Endothelial cell of umbilical vein (primary cell): ENCODE measurements around the gene SUPT5H. TPM values are rescaled to one million over a fixed set of nuclear protein-coding genes. Genes with fewer than 3 reads are reported as not detected.

ENCODE experiments used
- BruUV-seq: library from RNA; stranded (reverse); fragments of 400-500 nt; replicated peaks from 2 replicates; lab custom pipeline; 2021; lab: Mats Ljungman, UMichigan
- CTCF ChIA-PET: fragments of 300-600, 350-600 bp; sonication (Branson Sonifier 250); formaldehyde crosslinking; loops from one replicate; lab custom pipeline; 2021; ENCODE audit warnings: antibody characterized with exemption, inconsistent platforms; lab: Charles Lee
- POLR2A ChIA-PET: fragments of 300-600, 350-600 bp; sonication (Branson Sonifier 250); formaldehyde crosslinking; loops from one replicate; lab custom pipeline; 2021; ENCODE audit warnings: antibody characterized with exemption, inconsistent platforms; lab: Charles Lee
- DNase-seq: peaks from one replicate; pipeline ENCODE4 v3.0.0-alpha.2; 2011; ENCODE audit warnings: low read depth, low spot score
- FAIRE-seq: peaks from 2 replicates; lab custom pipeline; 2011; peaks lifted over from hg19 to GRCh38; lab: Jason Lieb, UNC
- H2AFZ ChIP-seq: 2 replicates; pipeline ENCODE4 v1.6.0; 2012; ENCODE audit warnings: low read depth, low read length, control low read depth, inconsistent platforms
- H3K27ac ChIP-seq: 2 replicates; pipeline ENCODE4 v1.5.1; 2011; ENCODE audit warnings: low read depth, mild to moderate bottlenecking, control low read depth, low read length, moderate library complexity; ENCODE audit not compliant: insufficient read depth
- H3K27me3 ChIP-seq, 2 experiments: 2 replicates each; pipeline versions ENCODE4 v1.6.0 to v1.6.1; 2011; ENCODE audit warnings: low read length in 2 of 2, mixed read lengths in 1 of 2; ENCODE audit not compliant: control insufficient read depth in 2 of 2, insufficient read depth in 2 of 2
- H3K36me3 ChIP-seq, 2 experiments: 2 replicates in 1 of 2; 3 replicates in 1 of 2; pipeline ENCODE4 v1.5.1; 2011; ENCODE audit warnings: low read length in 2 of 2, mild to moderate bottlenecking in 1 of 2, moderate library complexity in 1 of 2; ENCODE audit not compliant: control insufficient read depth in 2 of 2, insufficient read depth in 2 of 2; ENCODE audit errors: extremely low read depth in 1 of 2
- H3K4me1 ChIP-seq: 3 replicates; pipeline ENCODE4 v1.5.1; 2011; ENCODE audit warnings: mild to moderate bottlenecking, low read length; ENCODE audit not compliant: control insufficient read depth, insufficient read depth; ENCODE audit errors: extremely low read depth
- H3K4me2 ChIP-seq: 2 replicates; pipeline ENCODE4 v1.6.1; 2011; ENCODE audit warnings: low read length, control low read depth, mixed read lengths; ENCODE audit not compliant: insufficient read depth
- H3K4me3 ChIP-seq, 3 experiments: fragments of 200-600 bp in 1 of 3; sonication (generic), shearing (Covaris generic) in 1 of 3; replicated peaks in 1 of 3; 2 replicates each; pipeline ENCODE4 v1.5.1; 2011 to 2016; ENCODE audit warnings: control low read depth in 3 of 3, low read length in 3 of 3, mild to moderate bottlenecking in 2 of 3, inconsistent platforms in 1 of 3, low read depth in 1 of 3, moderate library complexity in 1 of 3; ENCODE audit not compliant: insufficient read depth in 1 of 3
- H3K79me2 ChIP-seq: 2 replicates; pipeline ENCODE4 v1.6.0; 2012; ENCODE audit warnings: low read length, inconsistent platforms; ENCODE audit not compliant: control insufficient read depth, insufficient read depth
- H3K9ac ChIP-seq: replicated peaks from 2 replicates; pipeline ENCODE3; 2011; ENCODE audit warnings: low read length, control low read depth; ENCODE audit not compliant: insufficient read depth; ENCODE audit errors: extremely low read depth
- H3K9me1 ChIP-seq: replicated peaks from 3 replicates; pipeline ENCODE4 v1.6.0; 2011; ENCODE audit warnings: mild to moderate bottlenecking, low read length; ENCODE audit not compliant: control insufficient read depth, insufficient read depth; ENCODE audit errors: extremely low read depth
- H3K9me3 ChIP-seq: replicated peaks from 2 replicates; pipeline ENCODE4 v1.5.1; 2012; ENCODE audit warnings: low read length, inconsistent platforms; ENCODE audit not compliant: control insufficient read depth, insufficient read depth
- H4K20me1 ChIP-seq: replicated peaks from 2 replicates; pipeline ENCODE3; 2011; ENCODE audit warnings: mild to moderate bottlenecking, low read length; ENCODE audit not compliant: control insufficient read depth, insufficient read depth; ENCODE audit errors: extremely low read depth
- EZH2 ChIP-seq: IDR thresholded peaks from 2 replicates; pipeline ENCODE4 v1.6.1; 2012; ENCODE audit warnings: borderline replicate concordance, low read depth, mild to moderate bottlenecking, moderate library complexity, low read length, inconsistent platforms; ENCODE audit not compliant: severe bottlenecking
- FOS ChIP-seq: IDR thresholded peaks from 2 replicates; pipeline ENCODE4 v1.6.1; 2011; ENCODE audit warnings: mild to moderate bottlenecking, low read length, moderate library complexity, borderline replicate concordance; ENCODE audit not compliant: insufficient read depth
- GATA2 ChIP-seq: IDR thresholded peaks from 2 replicates; pipeline ENCODE4 v1.7.0; 2011; ENCODE audit warnings: low read depth, mild to moderate bottlenecking, moderate library complexity, mixed read lengths, low read length; ENCODE audit not compliant: insufficient read length, insufficient read depth
- JUN ChIP-seq: IDR thresholded peaks from 2 replicates; pipeline ENCODE4 v1.6.1; 2011; ENCODE audit warnings: borderline replicate concordance, low read depth; ENCODE audit not compliant: insufficient read length, insufficient read depth
- POLR2A ChIP-seq: IDR thresholded peaks from 2 replicates; pipeline ENCODE4 v1.6.1; 2012; ENCODE audit warnings: low read depth, mild to moderate bottlenecking, control low read depth, low read length
- POLR2AphosphoS5 ChIP-seq: IDR thresholded peaks from 2 replicates; pipeline ENCODE4 v1.6.1; 2012; ENCODE audit warnings: low read depth, mild to moderate bottlenecking, control low read depth, low read length, moderate library complexity; ENCODE audit not compliant: insufficient read depth
- dilution Hi-C: fragments of 300-500 bp; cut with MboI; formaldehyde crosslinking; loops from one replicate; pipeline ENCODE4 v1.15.0; 2019; ENCODE audit warnings: low sequenced_read_pairs; ENCODE audit not compliant: extremely low pct_ligation_motif_present
- intact Hi-C: fragments of 100-400 bp; cut with micrococcal nuclease; formaldehyde crosslinking; loops from one replicate; pipeline ENCODE4 v1.10.0; 2022
- polyA plus RNA-seq, 4 experiments: library from polyadenylated mRNA; depleted of rRNA in 3 of 4; stranded (reverse) in 3 of 4; unstranded in 1 of 4; fragments of >200 nt; gene quantifications; 2 replicates each; pipeline versions ENCODE4 v1.2.1 to v1.2.3, GENCODE V29; 2011 to 2012; ENCODE audit warnings: missing spikeins in 1 of 4
- total RNA-seq: library from RNA; stranded (reverse); gene quantifications from 2 replicates; pipeline ENCODE4 v1.2.3, GENCODE V29; 2021
- TF ChIP-seq, protein P1 (sequence below), 2 donors: IDR thresholded peaks; 1 replicate in 1 of 2; 2 replicates in 1 of 2; pipeline ENCODE4 v1.5.1; 2011; ENCODE audit warnings: low read length in 2 of 2, mild to moderate bottlenecking in 2 of 2, moderate library complexity in 2 of 2, control low read depth in 1 of 2, inconsistent platforms in 1 of 2, low read depth in 1 of 2; ENCODE audit not compliant: insufficient read depth in 1 of 2; ENCODE audit errors: extremely low read depth in 1 of 2

Gene SUPT5H
- total and polyA plus RNA-seq, 2 donors (not counting 3 experiments of a cell fraction or from before 2014, with no cell fraction given) = 87.6 to 120 TPM

DNA sequence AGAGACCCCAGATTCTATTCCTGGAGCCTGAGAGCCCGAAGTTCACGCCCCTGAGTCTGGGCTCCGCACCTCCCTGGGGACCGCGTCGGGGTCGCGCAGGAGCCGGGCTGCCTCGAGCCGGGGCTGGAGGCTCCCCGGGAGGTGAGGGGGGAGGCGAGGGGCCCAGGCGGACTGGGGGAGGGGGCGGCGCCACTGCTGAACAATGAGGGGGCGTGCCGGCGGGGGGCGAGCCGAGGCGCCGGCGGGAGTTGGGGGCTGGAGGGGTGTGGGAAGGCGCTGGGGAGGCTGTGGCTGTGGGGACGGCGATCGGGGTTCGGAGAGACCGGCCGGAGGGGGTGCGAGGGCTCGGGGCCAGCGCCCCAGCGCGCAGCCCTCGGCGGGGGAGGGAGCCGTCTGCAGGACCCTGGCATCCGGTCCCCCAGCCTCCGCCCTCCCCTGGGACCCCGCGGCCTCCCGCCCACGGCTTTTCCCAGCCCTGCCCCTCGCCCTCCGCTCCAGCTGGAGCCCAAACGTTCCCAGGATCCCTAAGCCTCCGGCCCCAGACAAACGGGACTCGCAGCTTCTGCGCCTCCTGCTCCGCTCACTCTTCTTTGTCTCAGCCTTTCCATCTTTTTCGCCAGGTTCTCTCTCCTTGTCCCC, 32.0 kb upstream of the SUPT5H start:
- H3K79me2 ChIP-seq = peaks cover 18% of the 10 kb centered on the region
- peak overlapping the region; percentile 74 to 94 (median 83) for H3K4me3 ChIP-seq
- dilution Hi-C loops (no loop called here), intact Hi-C loops (no loop called here)
- H3K4me1 ChIP-seq = peaks cover 33% of the 10 kb centered on the region
- peak overlapping the region; percentile 87 for H3K27ac ChIP-seq
- DNase-seq (peak; percentile 71), FAIRE-seq (peak; percentile 78)
- H3K36me3 ChIP-seq = peaks cover 0 to 11% of the 10 kb centered on the region in 2 experiments
- no peaks in the 10 kb centered on the region for H3K27me3 ChIP-seq
- peak overlapping the region; percentile 40 for H2AFZ ChIP-seq
- peak overlapping the region; percentile 69 for H3K4me2 ChIP-seq
- H3K9ac ChIP-seq = peak overlapping the region; percentile 97
- no peaks in the 10 kb centered on the region for H4K20me1 ChIP-seq
- H3K9me1 ChIP-seq = no peaks in the 10 kb centered on the region
- no TSS peak for BruUV-seq
- ChIA-PET POLR2A (interaction anchor here (1.6 to 2.2 kb wide), 2 partner anchors 15 to 22 kb away, joined by 10 to 18 read pairs; partner anchors contain the start of gene RPS16), CTCF (interaction anchor here (1.0 to 1.9 kb wide), 9 partner anchors 10 to 325 kb away, joined by 3 to 29 read pairs (median 4); partner anchors contain the start of genes RPS16 and SUPT5H)
- no peak for TF ChIP-seq EZH2
- no peak for TF ChIP-seq POLR2AphosphoS5
- TF ChIP-seq, protein P1, sequence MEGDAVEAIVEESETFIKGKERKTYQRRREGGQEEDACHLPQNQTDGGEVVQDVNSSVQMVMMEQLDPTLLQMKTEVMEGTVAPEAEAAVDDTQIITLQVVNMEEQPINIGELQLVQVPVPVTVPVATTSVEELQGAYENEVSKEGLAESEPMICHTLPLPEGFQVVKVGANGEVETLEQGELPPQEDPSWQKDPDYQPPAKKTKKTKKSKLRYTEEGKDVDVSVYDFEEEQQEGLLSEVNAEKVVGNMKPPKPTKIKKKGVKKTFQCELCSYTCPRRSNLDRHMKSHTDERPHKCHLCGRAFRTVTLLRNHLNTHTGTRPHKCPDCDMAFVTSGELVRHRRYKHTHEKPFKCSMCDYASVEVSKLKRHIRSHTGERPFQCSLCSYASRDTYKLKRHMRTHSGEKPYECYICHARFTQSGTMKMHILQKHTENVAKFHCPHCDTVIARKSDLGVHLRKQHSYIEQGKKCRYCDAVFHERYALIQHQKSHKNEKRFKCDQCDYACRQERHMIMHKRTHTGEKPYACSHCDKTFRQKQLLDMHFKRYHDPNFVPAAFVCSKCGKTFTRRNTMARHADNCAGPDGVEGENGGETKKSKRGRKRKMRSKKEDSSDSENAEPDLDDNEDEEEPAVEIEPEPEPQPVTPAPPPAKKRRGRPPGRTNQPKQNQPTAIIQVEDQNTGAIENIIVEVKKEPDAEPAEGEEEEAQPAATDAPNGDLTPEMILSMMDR (IDR thresholded peaks at IDR 0.05; ENCODE audit: extremely low read depth in 1 of 2, insufficient read depth in 1 of 2, low read depth in 1 of 2, low read length in 2 of 2) = no peak
- TF ChIP-seq POLR2A = peak; percentile 62
- no peak for TF ChIP-seq JUN
- no peak for TF ChIP-seq GATA2
- TF ChIP-seq FOS = no peak
- H3K9me3 ChIP-seq = no peaks in the 10 kb centered on the region
